Sigmoid colon (tissue), 7 donors: Measurements from ENCODE around the gene ELOVL7. TPM values are rescaled to one million over a fixed set of nuclear protein-coding genes. Genes with fewer than 3 reads are reported as not detected.

ENCODE experiments used
- DNase-seq: peaks from one replicate; pipeline ENCODE4 v3.0.0-alpha.2; 2019
- H3K27ac ChIP-seq, 4 donors: fragments of 200-600 bp; sonication (generic); one replicate each; pipeline ENCODE4 v1.5.1; 2016 to 2019; ENCODE audit warnings: mild to moderate bottlenecking in 1 of 4
- H3K27me3 ChIP-seq, 3 donors: fragments of 200-600 bp; sonication (generic); one replicate each; pipeline ENCODE4 v1.5.1; 2019; ENCODE audit warnings: mild to moderate bottlenecking in 1 of 3
- H3K36me3 ChIP-seq, 4 donors: fragments of 200-600 bp; sonication (generic); one replicate each; pipeline ENCODE4 v1.5.1; 2016 to 2019
- H3K4me1 ChIP-seq, 4 donors: fragments of 200-600 bp; sonication (generic); one replicate each; pipeline ENCODE4 v1.5.1; 2017 to 2019
- H3K4me3 ChIP-seq, 4 donors: fragments of 200-600 bp; sonication (generic); one replicate each; pipeline ENCODE4 v1.5.1; 2017 to 2019; ENCODE audit warnings: mild to moderate bottlenecking in 2 of 4, moderate library complexity in 1 of 4
- H3K9me3 ChIP-seq, 4 donors: fragments of 200-600 bp in 3 of 4; sonication (generic) in 3 of 4; one replicate each; pipeline versions ENCODE4 v1.5.1 to v1.6.1; 2013 to 2019
- EP300 ChIP-seq, 4 donors: sonication (generic); formaldehyde crosslinking; IDR thresholded peaks; one replicate each; pipeline ENCODE4 v1.6.1; 2017; ENCODE audit warnings: antibody characterized with exemption in 4 of 4
- POLR2A ChIP-seq, 2 donors: fragments of 450-650 bp; IDR thresholded peaks; one replicate each; pipeline ENCODE4 v1.6.1; 2016; ENCODE audit warnings: antibody characterized with exemption in 2 of 2, mild to moderate bottlenecking in 2 of 2, moderate library complexity in 2 of 2
- POLR2AphosphoS5 ChIP-seq, 4 donors: sonication (generic); formaldehyde crosslinking; IDR thresholded peaks; one replicate each; pipeline ENCODE4 v1.6.1; 2017; ENCODE audit warnings: antibody characterized with exemption in 4 of 4
- WGBS, 2 donors: extraction: QIAGEN DNeasy Blood & Tissue Kit; methylation state at CpG; one replicate each; pipeline ENCODE4 v1.1.7; 2013; 5-methylcytosine and 5-hydroxymethylcytosine counted together
- intact Hi-C: fragments of 100-400 bp; cut with DNase I; formaldehyde crosslinking; loops from one replicate; pipeline ENCODE4 v1.15.1; 2023
- polyA plus RNA-seq, 3 donors: library from polyadenylated mRNA; stranded (reverse); fragments of 200-250 nt; gene quantifications; one replicate each; pipeline ENCODE4 v1.2.3, GENCODE V29; 2013
- total RNA-seq, 4 donors: library from RNA; depleted of rRNA; stranded (reverse); fragments of >200 nt; gene quantifications; one replicate each; pipeline ENCODE4 v1.1.0, GENCODE V29; 2016
- TF ChIP-seq, protein P1 (sequence below), 4 experiments: fragments of 450-650 bp in 3 of 4; fragments of 200-600 bp in 1 of 4; IDR thresholded peaks; one replicate each; pipeline ENCODE4 v1.5.1; 2016 to 2019; ENCODE audit warnings: antibody characterized with exemption in 4 of 4, mild to moderate bottlenecking in 3 of 4, moderate library complexity in 2 of 4
- donor health status: healthy with polysubstance abuse.
- donor health status: Bipolar disorder and iron deficiency.
- donor health status: healthy.

ELOVL7 gene
- total and polyA plus RNA-seq, 7 donors = 1.2 to 8.9 (median 2.5) TPM

- intact Hi-C loops = no loop called here
- Histone ChIP-seq H3K27ac (no peak overlapping the region), H3K27me3 (no peaks in the 10 kb centered on the region), H3K9me3 (no peaks in the 10 kb centered on the region), H3K36me3 (no peaks in the 10 kb centered on the region), H3K4me1 (no peaks in the 10 kb centered on the region), H3K4me3 (no peak overlapping the region)
- no peak for TF ChIP-seq EP300 (IDR thresholded peaks at IDR 0.05)
- TF ChIP-seq POLR2A (IDR thresholded peaks at IDR 0.05) = no peak
- TF ChIP-seq, protein P1, sequence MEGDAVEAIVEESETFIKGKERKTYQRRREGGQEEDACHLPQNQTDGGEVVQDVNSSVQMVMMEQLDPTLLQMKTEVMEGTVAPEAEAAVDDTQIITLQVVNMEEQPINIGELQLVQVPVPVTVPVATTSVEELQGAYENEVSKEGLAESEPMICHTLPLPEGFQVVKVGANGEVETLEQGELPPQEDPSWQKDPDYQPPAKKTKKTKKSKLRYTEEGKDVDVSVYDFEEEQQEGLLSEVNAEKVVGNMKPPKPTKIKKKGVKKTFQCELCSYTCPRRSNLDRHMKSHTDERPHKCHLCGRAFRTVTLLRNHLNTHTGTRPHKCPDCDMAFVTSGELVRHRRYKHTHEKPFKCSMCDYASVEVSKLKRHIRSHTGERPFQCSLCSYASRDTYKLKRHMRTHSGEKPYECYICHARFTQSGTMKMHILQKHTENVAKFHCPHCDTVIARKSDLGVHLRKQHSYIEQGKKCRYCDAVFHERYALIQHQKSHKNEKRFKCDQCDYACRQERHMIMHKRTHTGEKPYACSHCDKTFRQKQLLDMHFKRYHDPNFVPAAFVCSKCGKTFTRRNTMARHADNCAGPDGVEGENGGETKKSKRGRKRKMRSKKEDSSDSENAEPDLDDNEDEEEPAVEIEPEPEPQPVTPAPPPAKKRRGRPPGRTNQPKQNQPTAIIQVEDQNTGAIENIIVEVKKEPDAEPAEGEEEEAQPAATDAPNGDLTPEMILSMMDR (IDR thresholded peaks at IDR 0.05) = no peak
- TF ChIP-seq POLR2AphosphoS5 (IDR thresholded peaks at IDR 0.05) = no peak
- no peak for DNase-seq
These were observed 10.5 kb downstream of the ELOVL7 start for GRCh38 chr5:60833520-60833919.

- H3K36me3 ChIP-seq = no peaks in the 10 kb centered on the region
- no peaks in the 10 kb centered on the region for H3K9me3 ChIP-seq
- intact Hi-C loops = no loop called here
- no peak overlapping the region for H3K4me3 ChIP-seq
- TF ChIP-seq POLR2AphosphoS5 (IDR thresholded peaks at IDR 0.05) (no peak), EP300 (IDR thresholded peaks at IDR 0.05) (no peak), POLR2A (IDR thresholded peaks at IDR 0.05) (no peak)
- TF ChIP-seq, protein P1 (IDR thresholded peaks at IDR 0.05) = no peak
- no peaks in the 10 kb centered on the region for H3K27me3 ChIP-seq
- no peak overlapping the region for H3K27ac ChIP-seq
- H3K4me1 ChIP-seq = no peaks in the 10 kb centered on the region
- no peak for DNase-seq
These were observed 13.4 kb downstream of the ELOVL7 start for GRCh38 chr5:60830581-60831127.

DNA sequence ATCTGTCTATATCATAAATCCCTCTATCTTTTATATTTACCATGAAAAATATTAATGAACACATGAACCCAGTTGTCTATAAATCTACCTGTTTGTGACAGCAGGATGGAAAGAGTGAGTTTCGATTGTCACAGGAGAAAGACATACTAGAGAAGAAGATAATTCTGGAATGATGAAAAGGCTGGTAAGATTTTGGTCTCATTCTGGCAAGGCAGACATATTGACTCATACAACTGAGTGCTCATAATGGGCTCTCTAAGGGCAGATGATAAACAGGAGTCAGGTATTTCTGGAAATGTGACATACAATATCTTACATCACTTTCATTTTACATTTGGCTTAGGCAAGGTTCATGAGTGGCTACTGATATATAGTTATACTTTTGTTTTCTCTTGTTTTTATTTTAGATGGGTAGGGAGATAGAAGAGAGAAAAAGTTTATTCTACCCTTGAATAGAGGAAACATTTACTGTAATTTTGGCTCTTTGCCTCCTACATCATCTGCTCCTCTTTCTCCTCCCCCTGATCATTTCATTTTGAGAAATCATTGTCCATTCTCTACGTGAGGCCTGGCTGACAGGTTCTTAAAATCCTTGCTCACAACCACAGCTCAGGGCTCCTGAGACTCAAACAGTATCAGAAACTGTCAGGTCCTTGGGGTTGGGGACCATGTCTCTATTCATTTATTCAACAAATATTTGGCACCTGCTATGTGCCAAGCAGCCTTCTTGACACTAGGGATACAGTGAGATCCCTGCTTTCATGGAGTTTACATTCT, 14.4 kb downstream of the ELOVL7 start:
- no peaks in the 10 kb centered on the region for H3K27me3 ChIP-seq
- no peak for DNase-seq
- H3K36me3 ChIP-seq = no peaks in the 10 kb centered on the region
- WGBS, 2 donors = 76 to 81% methylated on average over 2 of the region's 2 CpGs
- intact Hi-C loops = no loop called here
- TF ChIP-seq POLR2A (IDR thresholded peaks at IDR 0.05) (no peak), EP300 (IDR thresholded peaks at IDR 0.05) (no peak), POLR2AphosphoS5 (IDR thresholded peaks at IDR 0.05) (no peak)
- TF ChIP-seq, protein P1 (IDR thresholded peaks at IDR 0.05) = no peak
- no peak overlapping the region for H3K27ac ChIP-seq
- H3K9me3 ChIP-seq = no peaks in the 10 kb centered on the region
- H3K4me1 ChIP-seq = no peaks in the 10 kb centered on the region
- no peak overlapping the region for H3K4me3 ChIP-seq

- Histone ChIP-seq H3K9me3 (no peaks in the 10 kb centered on the region), H3K36me3 (no peaks in the 10 kb centered on the region), H3K27ac (no peak overlapping the region), H3K4me1 (no peaks in the 10 kb centered on the region), H3K27me3 (no peaks in the 10 kb centered on the region), H3K4me3 (no peak overlapping the region)
- no peak for DNase-seq
- TF ChIP-seq POLR2A (IDR thresholded peaks at IDR 0.05) (no peak), EP300 (IDR thresholded peaks at IDR 0.05) (no peak), POLR2AphosphoS5 (IDR thresholded peaks at IDR 0.05) (no peak)
- TF ChIP-seq, protein P1 (IDR thresholded peaks at IDR 0.05) = no peak
- intact Hi-C loops = no loop called here
- WGBS, 2 donors = 95 to 97% methylated on average over 1 of the region's 1 CpG
These were observed 16.9 kb downstream of the ELOVL7 start for GRCh38 chr5:60827201-60827600.
